Liver (tissue), 9 donors: ENCODE measurements around the gene PNMA6E. TPM values are rescaled to one million over a fixed set of nuclear protein-coding genes. Genes with fewer than 3 reads are reported as not detected.

Source experiments
- DNase-seq: peaks from one replicate; pipeline ENCODE4 v3.0.0-alpha.2; 2017; ENCODE audit warnings: low spot score
- H3K27ac ChIP-seq, 2 donors: one replicate each; pipeline ENCODE4 v1.7.0; 2013; ENCODE audit warnings: inconsistent platforms in 2 of 2, low read length in 2 of 2, control low read depth in 1 of 2, low read depth in 1 of 2, mild to moderate bottlenecking in 1 of 2
- H3K27me3 ChIP-seq, 4 donors: one replicate each; pipeline versions ENCODE4 v1.6.1 to v1.7.0; 2013; ENCODE audit warnings: low read length in 3 of 4, inconsistent platforms in 1 of 4, mild to moderate bottlenecking in 1 of 4, moderate library complexity in 1 of 4; ENCODE audit not compliant: control insufficient read depth in 4 of 4, insufficient read depth in 4 of 4
- H3K36me3 ChIP-seq, 4 donors: one replicate each; pipeline versions ENCODE4 v1.6.1 to v1.7.0; 2013; ENCODE audit warnings: low read length in 3 of 4, mild to moderate bottlenecking in 3 of 4, low read depth in 1 of 4, moderate library complexity in 1 of 4; ENCODE audit not compliant: control insufficient read depth in 4 of 4, insufficient read depth in 3 of 4
- H3K4me1 ChIP-seq, 4 donors: one replicate each; pipeline versions ENCODE4 v1.6.1 to v1.7.0; 2013; ENCODE audit warnings: low read length in 3 of 4, mild to moderate bottlenecking in 3 of 4, moderate library complexity in 1 of 4; ENCODE audit not compliant: control insufficient read depth in 4 of 4, insufficient read depth in 4 of 4
- H3K4me3 ChIP-seq, 3 donors: one replicate each; pipeline versions ENCODE4 v1.6.1 to v1.7.0; 2013; ENCODE audit warnings: low read length in 3 of 3, control low read depth in 1 of 3, low read depth in 1 of 3, mild to moderate bottlenecking in 1 of 3
- H3K9ac ChIP-seq, 2 donors: one replicate each; pipeline ENCODE4 v1.7.0; 2013; ENCODE audit warnings: low read length in 2 of 2, mild to moderate bottlenecking in 2 of 2, moderate library complexity in 2 of 2, control low read depth in 1 of 2, low read depth in 1 of 2
- H3K9me3 ChIP-seq, 4 donors: one replicate each; pipeline versions ENCODE4 v1.6.1 to v1.7.0; 2013; ENCODE audit warnings: low read length in 3 of 4; ENCODE audit not compliant: control insufficient read depth in 4 of 4
- ATF3 ChIP-seq: IDR thresholded peaks from 2 replicates; pipeline ENCODE4 v1.6.1; 2016; ENCODE audit warnings: antibody characterized with exemption
- CTCF ChIP-seq: fragments of 150-350 bp; IDR thresholded peaks from 2 replicates; pipeline ENCODE4 v1.5.1; 2017; ENCODE audit warnings: improper control_type of control experiment, low read depth, low read length; ENCODE audit not compliant: missing input control
- FOXA1 ChIP-seq: IDR thresholded peaks from 2 replicates; pipeline ENCODE4 v1.6.1; 2016; ENCODE audit warnings: antibody characterized with exemption
- FOXA2 ChIP-seq: IDR thresholded peaks from 2 replicates; pipeline ENCODE4 v1.6.1; 2016; ENCODE audit warnings: antibody characterized with exemption
- GABPA ChIP-seq, 2 donors: IDR thresholded peaks in 1 of 2; conservative IDR thresholded peaks in 1 of 2; 2 replicates each; pipeline ENCODE4 v1.6.1; 2016; ENCODE audit warnings: antibody characterized with exemption in 2 of 2, mild to moderate bottlenecking in 1 of 2, moderate library complexity in 1 of 2
- HNF4G ChIP-seq: IDR thresholded peaks from 2 replicates; pipeline ENCODE4 v1.6.1; 2016; ENCODE audit warnings: antibody characterized with exemption
- MAX ChIP-seq: IDR thresholded peaks from 2 replicates; pipeline ENCODE4 v1.6.1; 2016; ENCODE audit warnings: antibody characterized with exemption
- NR2F2 ChIP-seq: IDR thresholded peaks from 2 replicates; pipeline ENCODE4 v1.6.1; 2016; ENCODE audit warnings: antibody characterized with exemption
- REST ChIP-seq: IDR thresholded peaks from 2 replicates; pipeline ENCODE4 v1.6.1; 2016; ENCODE audit warnings: antibody characterized with exemption, mild to moderate bottlenecking
- TAF1 ChIP-seq: conservative IDR thresholded peaks from 2 replicates; pipeline ENCODE4 v1.6.1; 2016; ENCODE audit warnings: antibody characterized with exemption, mild to moderate bottlenecking
- YY1 ChIP-seq: IDR thresholded peaks from 2 replicates; pipeline ENCODE4 v1.6.1; 2016; ENCODE audit warnings: antibody characterized with exemption, mild to moderate bottlenecking
- WGBS: extraction: QIAGEN DNeasy Blood & Tissue Kit; methylation state at CpG from one replicate; pipeline ENCODE4 v1.1.7; 2013; 5-methylcytosine and 5-hydroxymethylcytosine counted together
- polyA plus RNA-seq, 2 donors: library from polyadenylated mRNA; stranded (reverse) in 1 of 2; unstranded in 1 of 2; fragments of 200-250 nt in 1 of 2; fragments of >200 nt in 1 of 2; fragmentation: Nextera tagmentation in 1 of 2; extraction: Ambion mirVana in 1 of 2; gene quantifications; one replicate each; pipeline versions ENCODE4 v1.2.1 to v1.2.3, GENCODE V29; 2013 to 2015
- total RNA-seq, 2 donors: library from RNA; depleted of rRNA; stranded (reverse); fragments of >200 nt; gene quantifications; one replicate each; pipeline ENCODE4 v1.2.3, GENCODE V29; 2014
- donor health status: healthy.
- donor health status: healthy.
- donor health status: healthy.
- donor health status: healthy.
- donor health status: healthy.

Gene PNMA6E
- total and polyA plus RNA-seq, 4 donors, result not detected

GRCh38 chrX:153408221-153408721 lies 7.1 kb upstream of the PNMA6E start:
- 86% methylated on average over 10 of the region's 10 CpGs for WGBS
- Histone ChIP-seq H3K9me3 (no peaks in the 10 kb centered on the region), H3K4me1 (peaks cover 4 to 19% (median 10%) of the 10 kb centered on the region in 4 donors), H3K27me3 (no peaks in the 10 kb centered on the region), H3K36me3 (no peaks in the 10 kb centered on the region), H3K9ac (no peak overlapping the region), H3K4me3 (no peak overlapping the region), H3K27ac (no peak overlapping the region)
- DNase-seq, result no peak
- no peak for TF ChIP-seq YY1
- no peak for TF ChIP-seq TAF1
- no peak for TF ChIP-seq REST
- TF ChIP-seq ATF3, result no peak
- no peak for TF ChIP-seq CTCF
- TF ChIP-seq HNF4G, result no peak
- no peak for TF ChIP-seq FOXA1
- no peak for TF ChIP-seq GABPA (IDR thresholded peaks at IDR 0.05 in 1 of 2, conservative IDR thresholded peaks at IDR 0.05 in 1 of 2)

GRCh38 chrX:153407736-153408135 lies 6.6 kb upstream of the PNMA6E start:
- peaks cover 4 to 19% (median 10%) of the 10 kb centered on the region in 4 donors for H3K4me1 ChIP-seq
- H3K36me3 ChIP-seq, result no peaks in the 10 kb centered on the region
- no peak for DNase-seq
- H3K4me3 ChIP-seq, result no peak overlapping the region
- H3K9ac ChIP-seq, result no peak overlapping the region
- no peaks in the 10 kb centered on the region for H3K27me3 ChIP-seq
- H3K9me3 ChIP-seq, result no peaks in the 10 kb centered on the region
- WGBS, result 70% methylated on average over 3 of the region's 3 CpGs
- no peak overlapping the region for H3K27ac ChIP-seq
- TF ChIP-seq REST, result no peak
- TF ChIP-seq ATF3, result no peak
- no peak for TF ChIP-seq CTCF
- no peak for TF ChIP-seq FOXA2
- TF ChIP-seq MAX, result no peak
- no peak for TF ChIP-seq GABPA (IDR thresholded peaks at IDR 0.05 in 1 of 2, conservative IDR thresholded peaks at IDR 0.05 in 1 of 2)
- no peak for TF ChIP-seq NR2F2
